B cell (primary cell): Measurements from ENCODE around the gene FRMD3.

Source experiments
- CTCF ChIP-seq: fragments of 200-600 bp; IDR thresholded peaks from one replicate; pipeline ENCODE4 v1.8.0; 2022; ENCODE audit warnings: antibody characterized with exemption, mild to moderate bottlenecking
- EZH2 ChIP-seq: IDR thresholded peaks from 2 replicates; pipeline ENCODE4 v1.6.1; 2012; ENCODE audit warnings: borderline replicate concordance, low read depth, mild to moderate bottlenecking, moderate library complexity, low read length; ENCODE audit not compliant: insufficient read depth, poor library complexity, severe bottlenecking

GRCh38 chr9:83396813-83397212 lies 141.4 kb downstream of the FRMD3 start:
- TF ChIP-seq CTCF = no peak
- TF ChIP-seq EZH2 = no peak
